Activated CD8-positive, alpha-beta T cell treated with anti-CD3 and anti-CD28 coated beads, Interleukin-2, amount 10 ng/mL, durations not matched to agents 7 days and 5 days (primary cell): ENCODE results near the gene SPDYE1. TPM values are rescaled to one million over a fixed set of nuclear protein-coding genes. Genes with fewer than 3 reads are reported as not detected.
"Not testable (repeated sequence)": the region's sequence is repeated elsewhere in the genome, so short reads cannot be mapped to it uniquely, and the experiment has no call there.

Source experiments
- ATAC-seq: fragments of 150-1000 bp; cut with Tn5 transposase; one replicate; pipeline ENCODE4 v1.10.0; 2021; ENCODE audit warnings: moderate library complexity
- CTCF ChIA-PET: fragments of 350-600 bp; sonication (Branson Sonifier 250); formaldehyde crosslinking; loops from one replicate; lab custom pipeline; 2021; ENCODE audit warnings: antibody characterized with exemption; lab: Charles Lee
- POLR2A ChIA-PET: fragments of 350-600 bp; sonication (Branson Sonifier 250); formaldehyde crosslinking; loops from one replicate; lab custom pipeline; 2021; ENCODE audit warnings: antibody characterized with exemption; lab: Charles Lee
- DNase-seq: peaks from one replicate; pipeline ENCODE4 v3.0.0-alpha.2; 2020
- H3K27ac Mint-ChIP-seq: one replicate; pipeline ENCODE4 v1.8.0; 2021; ENCODE audit warnings: mild to moderate bottlenecking, mixed read lengths
- H3K27me3 Mint-ChIP-seq: one replicate; pipeline ENCODE4 v1.8.0; 2021; ENCODE audit warnings: low read depth, mixed read lengths
- H3K36me3 Mint-ChIP-seq: one replicate; pipeline ENCODE4 v1.8.0; 2021; ENCODE audit warnings: low read depth, mixed read lengths
- H3K4me1 Mint-ChIP-seq: one replicate; pipeline ENCODE4 v1.8.0; 2021; ENCODE audit warnings: low read depth, mixed read lengths
- H3K4me3 Mint-ChIP-seq: one replicate; pipeline ENCODE4 v1.8.0; 2021; ENCODE audit warnings: mild to moderate bottlenecking, mixed read lengths
- H3K9me3 Mint-ChIP-seq: one replicate; pipeline ENCODE4 v1.8.0; 2022; ENCODE audit warnings: mixed read lengths; ENCODE audit not compliant: insufficient read depth
- total RNA-seq, 2 experiments: library from RNA; stranded (reverse); gene quantifications; one replicate each; pipeline ENCODE4 v1.2.3, GENCODE V29; 2021

The SPDYE1 gene
- total RNA-seq, 2 experiments from 2014 or later, result not detected

GRCh38 chr7:44037951-44038350 is 40.3 kb downstream of the SPDYE1 start:
- H3K27ac Mint-ChIP-seq, ATAC-seq, CTCF ChIA-PET, H3K4me3 Mint-ChIP-seq, H3K27me3 Mint-ChIP-seq, DNase-seq, H3K9me3 Mint-ChIP-seq, H3K36me3 Mint-ChIP-seq: not testable (repeated sequence)
- peaks cover 15% of the 10 kb centered on the region for H3K4me1 Mint-ChIP-seq
- POLR2A ChIA-PET, result interaction anchor here (0.6 kb wide), 1 partner anchor 115 kb away, joined by 6 read pairs; no protein-coding TSS in a partner anchor

- POLR2A ChIA-PET, H3K27ac Mint-ChIP-seq, H3K4me3 Mint-ChIP-seq, ATAC-seq, H3K9me3 Mint-ChIP-seq, H3K27me3 Mint-ChIP-seq, H3K36me3 Mint-ChIP-seq, DNase-seq, CTCF ChIA-PET: not testable (repeated sequence)
- H3K4me1 Mint-ChIP-seq, result peaks cover 15% of the 10 kb centered on the region
These were observed 40.9 kb downstream of the SPDYE1 start for GRCh38 chr7:44038553-44038952.

GRCh38 chr7:44038961-44039558 is 41.4 kb downstream of the SPDYE1 start:
- H3K36me3 Mint-ChIP-seq, result not testable (repeated sequence)

DNA sequence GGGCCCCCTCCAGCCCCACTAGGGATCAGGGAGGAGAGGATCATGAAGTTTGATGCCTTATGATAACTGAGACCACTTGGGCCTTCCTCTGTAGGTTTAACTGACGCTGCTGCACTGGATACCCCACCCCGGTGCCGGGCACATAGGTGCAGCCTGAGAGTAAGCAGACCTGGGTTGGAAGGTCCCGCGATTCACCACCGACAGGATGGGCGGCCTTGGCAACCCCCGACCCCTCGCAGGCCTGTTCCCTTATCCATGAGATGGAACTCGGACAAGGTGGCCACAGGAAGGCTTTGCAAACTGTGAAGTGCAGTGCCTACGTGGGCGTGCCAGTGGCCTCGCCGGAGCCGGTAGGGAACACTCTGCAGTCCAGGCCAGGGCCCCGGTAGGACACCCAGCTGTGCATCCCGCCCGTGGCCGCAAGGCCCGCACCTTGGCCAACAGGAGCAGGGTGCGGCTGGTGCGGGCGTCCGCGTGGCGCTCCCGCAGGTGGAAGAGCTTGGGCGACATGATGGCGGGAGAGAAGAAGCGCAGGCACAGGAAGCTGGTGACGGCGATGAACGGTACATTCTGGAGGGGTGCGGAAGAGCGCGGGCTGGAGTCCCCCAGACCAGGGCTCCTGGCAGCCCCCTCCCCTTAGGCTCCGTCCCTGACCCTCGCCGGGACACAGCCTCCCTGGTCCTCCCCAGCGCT is 42.2 kb downstream of the SPDYE1 start:
- CTCF ChIA-PET, H3K27me3 Mint-ChIP-seq, H3K9me3 Mint-ChIP-seq, H3K36me3 Mint-ChIP-seq, DNase-seq, POLR2A ChIA-PET: not testable (repeated sequence)
- peak; percentile 38 for ATAC-seq
- peak overlapping the region; percentile 73 for H3K4me3 Mint-ChIP-seq
- H3K27ac Mint-ChIP-seq, result peak overlapping the region; percentile 91
- H3K4me1 Mint-ChIP-seq, result peaks cover 22% of the 10 kb centered on the region

More at GRCh38 chr7:44038961-44039558, 41.4 kb downstream of the SPDYE1 start:
- DNase-seq (peak; percentile 91), ATAC-seq (peak; percentile 72)
- H3K27me3 Mint-ChIP-seq, H3K9me3 Mint-ChIP-seq, POLR2A ChIA-PET, CTCF ChIA-PET: not testable (repeated sequence)
- Mint-ChIP-seq H3K27ac (peak overlapping the region; percentile 89), H3K4me1 (peaks cover 20% of the 10 kb centered on the region), H3K4me3 (peak overlapping the region; percentile 66)

- POLR2A ChIA-PET, CTCF ChIA-PET, H3K9me3 Mint-ChIP-seq, H3K36me3 Mint-ChIP-seq, H3K27me3 Mint-ChIP-seq: not testable (repeated sequence)
- ATAC-seq (peak; percentile 61), DNase-seq (peak; percentile 74)
- H3K4me1 Mint-ChIP-seq, result peaks cover 22% of the 10 kb centered on the region
- peak overlapping the region; percentile 79 for H3K4me3 Mint-ChIP-seq
- peak overlapping the region; percentile 91 for H3K27ac Mint-ChIP-seq
These were observed 42.8 kb downstream of the SPDYE1 start for GRCh38 chr7:44040493-44040891.

GRCh38 chr7:44042221-44042620 is 44.5 kb downstream of the SPDYE1 start:
- no peak overlapping the region for H3K4me3 Mint-ChIP-seq
- ChIA-PET CTCF (no interaction called here), POLR2A (no interaction called here)
- peaks cover 26% of the 10 kb centered on the region for H3K36me3 Mint-ChIP-seq
- no peak for DNase-seq
- H3K27me3 Mint-ChIP-seq, result no peaks in the 10 kb centered on the region
- peak overlapping the region; percentile 68 for H3K27ac Mint-ChIP-seq
- no peaks in the 10 kb centered on the region for H3K9me3 Mint-ChIP-seq
- no peak for ATAC-seq
- H3K4me1 Mint-ChIP-seq, result peaks cover 36% of the 10 kb centered on the region

GRCh38 chr7:44043902-44044301 is 46.2 kb downstream of the SPDYE1 start:
- H3K27me3 Mint-ChIP-seq, result no peaks in the 10 kb centered on the region
- peaks cover 34% of the 10 kb centered on the region for H3K36me3 Mint-ChIP-seq
- peak overlapping the region; percentile 94 for H3K4me3 Mint-ChIP-seq
- DNase-seq, result peak; percentile 30
- no peak for ATAC-seq
- peaks cover 47% of the 10 kb centered on the region for H3K4me1 Mint-ChIP-seq
- ChIA-PET POLR2A (interaction anchor here (0.8 to 2.0 kb wide), 8 partner anchors 11 to 584 kb away, joined by 3 to 15 read pairs (median 3); partner anchors contain the start of genes POLD2 and YKT6), CTCF (interaction anchor here (0.9 to 1.5 kb wide), 3 partner anchors 24 to 38 kb away, joined by 3 to 6 read pairs (median 3); no protein-coding TSS in a partner anchor)
- peak overlapping the region; percentile 90 for H3K27ac Mint-ChIP-seq
- no peaks in the 10 kb centered on the region for H3K9me3 Mint-ChIP-seq

DNA sequence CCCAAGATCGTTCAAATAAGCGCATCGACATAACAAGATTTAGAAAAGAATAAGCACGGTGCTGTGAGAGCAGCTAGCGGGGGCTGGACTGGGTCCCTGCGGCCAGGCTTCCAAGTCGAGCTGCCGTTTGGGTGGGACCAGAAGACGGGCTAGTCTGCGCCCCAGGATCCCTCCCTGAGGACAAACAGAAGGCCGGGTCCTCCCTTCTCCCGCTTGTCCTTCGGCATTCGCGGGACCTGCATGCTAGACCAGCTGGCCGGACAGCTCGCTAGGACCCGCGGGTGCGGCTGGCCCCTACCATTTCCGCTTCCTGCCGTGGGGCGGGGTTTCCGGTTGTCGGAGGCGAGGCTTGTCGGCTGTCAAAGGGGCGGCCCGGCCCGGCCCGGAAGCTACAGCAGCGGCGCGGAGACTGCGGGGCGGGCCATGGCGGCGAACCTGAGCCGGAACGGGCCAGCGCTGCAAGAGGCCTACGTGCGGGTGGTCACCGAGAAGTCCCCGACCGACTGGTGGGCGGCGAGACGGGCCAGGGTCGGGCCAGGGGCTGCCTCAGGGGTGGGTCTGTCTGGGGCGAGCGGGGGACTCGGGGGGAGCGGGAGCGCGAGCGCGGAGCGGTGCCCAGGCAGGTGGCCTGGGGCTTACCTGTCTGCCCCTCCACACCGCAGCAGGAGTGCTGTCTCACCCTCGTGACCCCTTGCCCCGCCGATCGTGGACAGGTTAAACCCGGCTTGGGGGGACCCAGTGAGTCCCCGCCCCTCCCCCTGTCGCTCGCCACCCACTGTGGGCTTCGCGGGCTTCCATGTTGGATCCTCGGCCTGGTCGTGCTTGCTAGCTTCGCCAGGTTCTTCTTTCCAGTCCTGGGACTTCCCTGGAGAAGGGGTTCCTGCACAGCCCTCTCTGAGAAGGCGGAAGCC is 46.9 kb downstream of the SPDYE1 start, which contains the start of gene DBNL:
DBNL (plus strand) TSS at position 388 of the 911 bp plus-strand sequence; CDS start at position 424, 36 bp downstream.
- peak within 1 kb of the TSS; percentile 94 for H3K4me3 Mint-ChIP-seq
- CTCF ChIA-PET, result interaction anchor here (0.6 to 1.5 kb wide), 5 partner anchors 9 to 37 kb away, joined by 3 to 6 read pairs (median 3); no protein-coding TSS in a partner anchor
- no peaks in the 10 kb centered on the region for H3K9me3 Mint-ChIP-seq
- peak; percentile 95 for DNase-seq
- no peaks in the 10 kb centered on the region for H3K27me3 Mint-ChIP-seq
- POLR2A ChIA-PET, result interaction anchor here (0.5 to 2.0 kb wide), 12 partner anchors 10 to 583 kb away, joined by 3 to 15 read pairs (median 3); partner anchors contain the start of genes PGAM2, POLD2 and YKT6
- H3K27ac Mint-ChIP-seq, result peak within 1 kb of the TSS; percentile 90
- peaks cover 32% of the 10 kb centered on the region for H3K36me3 Mint-ChIP-seq
- peaks cover 48% of the 10 kb centered on the region for H3K4me1 Mint-ChIP-seq
- ATAC-seq, result peak; percentile 71

GRCh38 chr7:44045226-44046014 is 47.7 kb downstream of the SPDYE1 start:
- ChIA-PET POLR2A (interaction anchor here (0.6 to 2.0 kb wide), 4 partner anchors 20 to 51 kb away, joined by 3 to 15 read pairs (median 4); partner anchors contain the start of gene PGAM2), CTCF (interaction anchor here (0.6 to 1.5 kb wide), 2 partner anchors 8 to 36 kb away, joined by 3 to 4 read pairs; no protein-coding TSS in a partner anchor)
- peak; percentile 9 for ATAC-seq
- Mint-ChIP-seq H3K4me3 (peak overlapping the region; percentile 94), H3K36me3 (peaks cover 34% of the 10 kb centered on the region), H3K4me1 (peaks cover 57% of the 10 kb centered on the region), H3K27me3 (no peaks in the 10 kb centered on the region), H3K27ac (peak overlapping the region; percentile 90), H3K9me3 (no peaks in the 10 kb centered on the region)
- DNase-seq, result peak; percentile 26

DNA sequence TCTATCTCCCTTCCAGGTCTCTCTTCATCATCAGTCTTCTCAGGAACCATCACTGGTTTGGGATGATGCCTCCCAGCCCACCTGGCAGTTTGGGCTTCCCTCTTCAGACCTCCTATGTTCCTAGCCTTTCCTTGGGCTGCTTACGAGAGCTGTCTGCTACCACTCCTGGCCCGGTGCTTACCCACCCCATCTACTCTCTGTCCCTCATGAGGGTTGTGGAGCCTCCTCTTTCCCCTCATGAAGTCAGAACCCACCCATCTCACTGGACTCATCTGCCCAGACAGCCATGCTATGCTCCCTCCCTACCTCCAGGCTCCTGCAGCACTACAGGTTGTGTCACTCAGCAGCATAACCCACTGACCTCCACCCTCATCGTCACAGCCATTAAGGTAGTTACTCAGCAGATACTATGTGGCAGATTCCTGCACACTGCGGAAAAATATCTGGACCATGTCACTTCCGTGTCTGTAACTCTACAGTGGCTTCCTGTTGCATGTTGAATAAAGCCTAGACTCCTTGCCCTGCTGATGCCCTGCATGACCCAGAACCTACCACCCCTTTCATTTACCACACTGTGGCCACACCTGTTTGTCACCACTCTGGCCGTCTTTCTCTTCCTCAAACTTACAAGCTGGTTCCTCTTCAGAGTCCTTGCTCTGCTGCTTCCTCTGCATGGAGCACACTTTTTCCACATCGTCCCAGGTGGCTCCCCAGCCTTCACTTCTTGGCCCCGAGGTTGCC is 48.8 kb downstream of the SPDYE1 start:
- CTCF ChIA-PET, result interaction anchor here (0.7 to 1.5 kb wide), 3 partner anchors 27 to 35 kb away, joined by 3 to 4 read pairs (median 3); no protein-coding TSS in a partner anchor
- ATAC-seq, result peak; percentile 47
- DNase-seq, result peak; percentile 66
- Mint-ChIP-seq H3K36me3 (peaks cover 43% of the 10 kb centered on the region), H3K27me3 (no peaks in the 10 kb centered on the region), H3K4me3 (peak overlapping the region; percentile 94), H3K4me1 (peaks cover 61% of the 10 kb centered on the region), H3K9me3 (no peaks in the 10 kb centered on the region), H3K27ac (peak overlapping the region; percentile 90)
- POLR2A ChIA-PET, result interaction anchor here (1.1 to 1.5 kb wide), 3 partner anchors 16 to 51 kb away, joined by 3 to 4 read pairs (median 4); partner anchors contain the start of gene PGAM2
